ENCODE results near the gene PLK5.
A peak's percentile ranks its signal among the peaks of the same experiment; 100 is the strongest.
"Not testable (repeated sequence)": the region's sequence is repeated elsewhere in the genome, so short reads cannot be mapped to it uniquely, and the experiment has no call there.

PLK5 gene

DNA sequence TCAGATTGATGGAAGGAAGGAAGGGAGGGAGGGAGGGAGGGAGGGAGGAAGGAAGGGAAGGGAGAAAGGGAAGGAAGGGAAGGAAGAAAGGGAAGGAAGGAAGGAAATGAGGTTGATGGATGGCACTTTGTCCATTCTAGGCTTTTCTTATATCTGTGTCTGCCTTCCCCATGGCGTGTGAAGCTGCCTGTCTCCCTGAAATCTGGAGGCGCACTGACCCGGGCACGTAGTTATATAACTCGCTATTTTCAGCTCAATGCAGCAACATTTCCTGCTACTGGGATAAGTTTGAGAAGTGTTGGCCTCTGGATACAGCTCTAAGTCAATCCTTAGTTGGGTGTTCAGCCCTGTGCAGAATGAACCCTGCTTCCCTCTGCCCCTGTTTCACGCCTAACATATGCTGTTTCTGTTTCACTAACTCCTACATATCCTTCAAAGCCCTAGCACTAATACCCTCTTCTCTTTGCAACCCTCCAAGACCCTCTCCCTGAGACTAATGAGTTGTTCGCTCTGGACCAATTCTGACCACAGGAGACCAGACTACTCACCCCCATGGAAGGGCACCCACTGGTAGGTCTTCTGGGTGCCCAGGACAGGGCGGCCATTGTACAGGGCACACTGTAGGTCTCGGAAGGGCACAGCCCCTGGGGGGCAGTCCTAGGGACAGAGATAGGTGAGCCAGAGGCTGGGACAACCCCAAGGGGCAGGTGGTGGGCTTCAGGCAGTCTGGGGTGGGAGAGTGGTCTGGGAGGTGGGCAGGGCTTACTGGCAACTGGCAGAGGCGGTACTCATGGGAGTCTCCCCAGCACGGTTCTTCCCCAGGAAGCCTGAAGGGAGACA lies 14.1 kb upstream of the PLK5 start:
- no peak for DNase-seq

DNA sequence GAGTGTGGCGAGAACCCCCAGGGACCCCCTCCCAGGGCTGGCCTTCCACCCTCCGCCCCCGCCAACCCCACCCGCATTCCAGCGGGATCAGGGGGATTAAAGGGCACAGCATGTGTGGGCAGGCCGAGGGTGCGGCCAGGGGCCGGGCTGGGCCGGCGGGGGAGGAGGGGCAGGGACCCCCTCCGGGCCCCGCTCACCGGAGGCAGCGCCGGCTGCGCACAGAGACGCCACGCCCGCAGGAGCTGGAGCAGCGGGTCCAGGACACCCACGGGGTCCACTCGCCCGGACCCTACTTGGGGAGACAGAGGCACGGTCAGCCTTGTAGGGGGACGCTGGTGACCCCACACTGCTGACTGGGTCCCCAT lies 13.5 kb upstream of the PLK5 start:
- no peak for DNase-seq

DNA sequence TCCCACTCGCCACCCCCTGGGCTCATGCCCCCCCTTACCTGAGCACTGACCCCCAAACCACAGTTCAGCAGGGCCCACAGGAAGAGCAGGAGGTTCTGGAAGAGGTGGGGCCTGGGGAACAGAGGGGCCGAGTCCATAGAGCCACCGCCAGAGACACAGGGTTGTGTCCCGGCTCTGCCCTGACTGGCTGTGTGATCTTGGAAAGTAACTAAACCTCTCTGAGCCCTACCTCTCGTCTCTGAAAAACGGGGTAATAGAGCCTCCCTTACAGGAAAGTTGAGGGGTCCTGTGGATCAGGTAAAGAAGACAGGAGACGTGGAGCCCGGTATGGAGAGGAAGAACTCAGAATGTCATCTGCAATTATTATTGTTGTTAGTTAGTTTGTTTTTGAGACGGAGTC lies 13.1 kb upstream of the PLK5 start:
- DNase-seq, result no peak

DNA sequence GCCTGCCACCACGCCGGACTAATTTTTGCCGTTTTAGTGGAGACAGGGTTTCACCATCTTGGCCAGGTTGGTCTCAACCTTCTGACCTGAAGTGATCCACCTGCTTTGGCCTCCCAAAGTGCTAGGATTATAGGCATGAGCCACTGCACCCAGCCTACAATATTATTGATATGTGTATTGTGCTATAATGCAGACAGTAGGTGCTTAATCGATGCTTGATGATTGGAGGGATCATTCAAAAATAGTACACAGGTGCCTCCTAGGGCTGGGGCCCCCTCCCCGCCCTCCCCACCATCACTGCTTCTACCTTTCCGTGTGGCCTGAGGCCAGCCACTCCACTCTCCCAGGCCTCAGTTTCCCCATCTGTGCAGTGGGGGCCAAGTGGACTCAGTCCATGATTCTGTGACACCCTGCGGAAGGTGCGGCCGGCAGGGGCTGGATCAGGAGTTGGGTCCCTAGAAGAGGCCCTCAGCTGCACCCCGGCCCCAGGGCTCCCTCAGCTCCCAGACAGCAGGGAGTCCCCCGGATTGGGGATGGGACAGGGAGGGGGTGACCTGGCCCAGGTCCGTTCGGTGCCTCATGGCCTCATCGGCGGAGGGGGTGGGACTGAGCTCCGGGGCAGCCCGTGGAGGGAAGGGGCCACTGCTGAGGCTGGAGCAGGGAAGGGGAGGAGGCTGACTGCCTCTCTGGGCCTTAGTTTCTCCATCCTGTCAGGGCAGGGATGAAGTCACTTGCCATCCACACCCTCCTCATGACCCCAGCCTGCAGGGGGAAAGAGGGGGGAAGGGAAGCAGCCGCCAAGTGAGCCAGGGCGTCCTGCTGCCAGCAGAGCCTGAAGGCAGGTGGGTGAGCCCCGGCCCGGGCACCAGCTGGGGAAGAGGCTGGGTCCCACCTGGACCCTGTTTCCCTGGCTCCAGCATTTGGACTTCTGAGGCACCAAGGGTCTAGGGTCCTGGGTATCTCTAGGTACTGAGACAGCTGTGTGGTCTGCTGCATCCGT lies 12.3 kb upstream of the PLK5 start:
- no peak for DNase-seq

DNA sequence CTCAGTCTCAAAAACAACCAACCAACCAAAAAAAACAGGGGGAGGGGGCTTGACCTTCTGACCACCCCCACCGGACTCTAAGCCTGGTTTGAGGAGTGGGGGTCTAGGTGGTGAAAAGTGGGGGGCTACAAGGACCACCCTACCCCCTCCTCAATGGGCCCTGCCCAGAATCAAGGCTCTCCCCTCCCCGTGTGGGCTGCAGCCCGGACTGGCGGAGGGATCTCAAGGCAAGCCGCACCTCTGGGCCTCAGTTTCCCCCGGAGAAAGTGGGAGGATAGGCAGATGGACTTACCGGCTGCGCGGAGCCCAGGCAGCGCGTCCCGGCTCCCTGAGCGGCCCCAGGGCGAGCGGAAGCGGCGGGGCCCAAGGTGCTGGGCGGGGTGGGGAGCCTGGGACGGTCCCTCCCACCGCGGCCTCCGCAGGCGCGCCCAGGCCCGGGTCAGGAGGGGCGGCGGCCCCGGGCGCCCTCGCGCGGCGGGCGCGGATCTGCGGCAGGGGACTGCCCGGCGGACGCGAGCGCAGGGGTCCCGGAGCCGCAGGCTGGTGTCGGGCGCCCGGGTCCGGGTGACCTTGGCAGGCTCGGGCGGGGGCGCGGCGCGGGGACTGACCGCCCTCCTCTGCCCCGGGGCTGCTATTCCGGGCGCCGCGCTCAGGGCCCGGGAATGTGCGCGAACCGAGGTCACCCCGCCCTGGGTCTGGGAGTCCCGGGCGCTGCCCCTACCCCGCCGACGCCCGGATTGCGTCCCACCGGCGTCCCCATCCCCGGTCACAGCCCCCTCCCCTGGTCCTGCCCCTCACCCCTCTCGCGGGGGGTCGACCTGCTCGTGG lies 11.0 kb upstream of the PLK5 start, which contains the start of gene ADAMTSL5:
Gene ADAMTSL5 (minus strand): TSS at position 349 of the 828 bp plus-strand sequence. CDS start 2,076 bp downstream, outside the sequence.
- peak; percentile 88 for DNase-seq

DNA sequence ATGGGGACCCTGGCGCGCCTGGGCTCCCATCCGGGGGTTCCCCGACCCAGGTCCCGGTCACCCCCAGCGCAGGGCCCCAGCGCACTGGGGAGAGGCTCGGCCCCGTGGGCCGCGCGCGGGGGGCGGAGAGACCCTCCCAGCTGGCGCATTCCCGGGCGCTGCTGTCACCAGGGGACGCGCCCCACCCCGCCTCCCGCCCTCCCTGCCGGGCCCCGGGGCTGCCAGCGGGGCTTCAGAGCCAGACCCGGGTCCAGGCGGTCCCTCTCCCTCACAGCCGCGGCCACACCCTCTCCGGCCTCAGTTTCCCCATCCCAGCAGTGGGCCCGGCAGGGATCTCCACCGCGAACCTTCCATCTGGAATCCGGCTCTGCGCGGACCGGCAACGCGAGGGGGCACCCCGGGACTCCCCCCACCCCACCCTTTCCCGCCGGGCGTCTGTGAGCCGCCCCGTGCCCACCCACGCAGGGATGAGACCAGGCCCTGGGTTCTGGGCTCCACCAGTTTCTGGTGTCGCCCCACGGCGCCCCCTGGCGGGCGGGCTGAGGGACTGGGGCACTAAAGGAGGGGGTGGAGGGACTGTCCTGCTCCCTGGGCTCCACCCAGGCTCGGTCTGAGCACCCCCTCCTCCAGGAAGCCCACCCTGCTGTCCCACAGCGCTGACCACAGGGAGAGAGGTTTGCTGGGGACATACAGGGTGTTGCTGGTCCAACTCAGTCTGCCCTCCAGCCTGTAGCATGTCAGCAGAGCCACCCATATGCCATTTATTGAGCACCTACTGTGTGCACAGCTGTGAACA lies 10.2 kb upstream of the PLK5 start:
- DNase-seq, result peak; percentile 90

DNA sequence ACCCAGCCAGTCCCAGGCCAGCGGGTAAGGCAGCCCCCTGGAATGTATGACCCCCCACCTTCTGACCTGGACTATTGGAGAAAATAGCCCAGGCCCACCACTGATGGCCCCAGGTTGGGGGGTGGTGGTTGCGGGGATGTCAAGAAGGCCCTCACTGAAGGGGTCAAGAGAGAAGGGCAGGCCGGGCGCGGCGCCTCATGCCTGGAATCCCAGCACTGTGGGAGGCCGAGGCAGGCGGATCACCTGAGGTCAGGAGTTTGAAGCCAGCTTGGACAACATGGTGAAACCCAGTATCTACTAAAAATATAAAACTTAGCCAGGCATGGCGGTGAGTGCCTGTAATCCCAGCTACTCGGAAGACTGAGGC lies 9.6 kb upstream of the PLK5 start:
- DNase-seq, result no peak

DNA sequence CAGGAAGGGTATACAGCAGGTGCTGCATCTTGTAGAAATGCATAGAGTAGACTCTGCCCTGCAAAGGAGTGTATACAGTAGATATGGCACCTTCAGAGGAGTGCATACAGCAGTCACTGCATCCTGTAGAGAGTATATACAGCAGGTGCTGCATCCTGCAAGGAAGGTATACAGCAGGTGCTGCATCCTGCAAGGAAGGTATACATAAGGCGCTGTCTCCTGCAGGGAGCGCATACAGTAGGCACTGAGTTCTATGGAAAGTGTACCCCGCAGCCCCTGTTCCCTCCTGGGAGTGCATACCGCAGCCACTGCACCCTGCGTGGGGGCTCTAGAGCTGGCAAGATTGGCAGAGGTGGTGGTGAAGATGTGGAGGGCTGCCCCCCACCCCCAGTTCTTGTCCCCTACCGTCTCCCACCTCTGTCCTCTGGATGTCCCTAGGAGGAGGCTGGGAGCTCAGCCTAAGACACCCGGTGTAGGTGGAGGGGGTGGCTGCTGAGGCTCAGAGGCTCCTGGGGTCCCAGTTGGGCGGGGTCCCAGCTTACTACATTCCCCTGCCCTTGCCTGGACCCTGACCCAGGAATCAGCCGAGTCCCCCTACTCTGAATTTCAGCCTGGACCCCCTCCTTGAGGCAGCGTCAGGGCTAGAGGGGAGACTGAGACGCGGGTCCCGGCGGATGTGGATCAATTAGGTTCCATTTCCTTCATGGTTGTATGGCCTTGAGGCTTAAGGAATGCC lies 8.7 kb upstream of the PLK5 start:
- no peak for DNase-seq

DNA sequence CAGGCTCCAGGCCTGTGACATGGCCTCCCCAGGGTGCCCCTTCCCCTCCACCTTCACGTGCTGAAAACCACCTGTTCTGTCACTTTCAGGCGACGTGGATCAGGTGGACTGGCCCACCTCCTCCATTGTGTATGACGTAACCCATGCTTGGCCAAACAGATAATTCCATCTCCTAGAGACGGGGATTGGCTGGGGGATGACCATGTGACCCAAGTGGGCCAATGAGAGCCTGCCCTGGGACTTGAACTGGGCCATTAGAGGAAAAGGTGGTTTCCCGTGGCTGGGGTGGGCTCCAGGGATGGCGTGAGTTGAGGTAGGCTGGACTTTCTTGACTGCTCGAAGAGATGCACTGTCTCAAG lies 7.5 kb upstream of the PLK5 start:
- no peak for DNase-seq

DNA sequence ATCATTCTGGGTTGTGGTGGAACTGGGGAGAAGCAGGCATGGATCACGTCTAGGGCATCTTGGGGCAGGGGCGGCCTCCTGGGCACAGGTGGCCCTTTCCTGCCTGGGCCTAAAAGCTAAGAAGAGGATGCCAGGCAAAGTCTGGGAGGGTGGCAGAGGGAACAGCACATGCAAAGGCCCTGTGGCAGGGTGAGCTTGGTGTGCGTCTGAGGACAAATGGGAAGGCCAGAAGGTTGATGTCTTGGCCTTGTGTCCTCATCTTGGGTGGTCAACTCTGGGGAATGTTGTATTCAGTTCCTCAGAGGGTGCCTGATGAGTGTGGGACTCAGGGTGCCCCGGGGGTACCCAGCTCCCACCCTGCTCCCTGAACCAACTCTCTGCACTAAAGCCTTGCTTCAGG lies 5.4 kb upstream of the PLK5 start:
- no peak for DNase-seq

DNA sequence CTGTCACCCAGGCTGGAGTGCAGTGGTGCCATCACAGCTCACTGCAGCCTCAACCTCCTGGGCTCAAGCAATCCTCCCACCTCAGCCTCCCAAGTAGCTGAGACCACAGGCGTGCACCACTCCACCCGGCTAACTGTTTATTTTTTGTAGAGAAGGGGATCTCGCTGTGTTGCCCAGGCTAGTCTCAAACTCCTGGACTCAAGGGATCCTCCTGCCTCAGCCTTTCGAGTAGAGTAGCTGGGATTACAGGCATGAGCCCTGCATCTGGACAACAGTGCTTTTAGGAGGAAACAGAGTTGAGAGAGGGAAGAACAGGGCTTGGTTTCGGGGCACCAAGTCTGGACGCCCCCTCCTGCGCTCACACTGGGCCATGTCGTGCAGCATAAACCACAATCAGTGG lies 4.1 kb upstream of the PLK5 start:
- not testable (repeated sequence) for DNase-seq

DNA sequence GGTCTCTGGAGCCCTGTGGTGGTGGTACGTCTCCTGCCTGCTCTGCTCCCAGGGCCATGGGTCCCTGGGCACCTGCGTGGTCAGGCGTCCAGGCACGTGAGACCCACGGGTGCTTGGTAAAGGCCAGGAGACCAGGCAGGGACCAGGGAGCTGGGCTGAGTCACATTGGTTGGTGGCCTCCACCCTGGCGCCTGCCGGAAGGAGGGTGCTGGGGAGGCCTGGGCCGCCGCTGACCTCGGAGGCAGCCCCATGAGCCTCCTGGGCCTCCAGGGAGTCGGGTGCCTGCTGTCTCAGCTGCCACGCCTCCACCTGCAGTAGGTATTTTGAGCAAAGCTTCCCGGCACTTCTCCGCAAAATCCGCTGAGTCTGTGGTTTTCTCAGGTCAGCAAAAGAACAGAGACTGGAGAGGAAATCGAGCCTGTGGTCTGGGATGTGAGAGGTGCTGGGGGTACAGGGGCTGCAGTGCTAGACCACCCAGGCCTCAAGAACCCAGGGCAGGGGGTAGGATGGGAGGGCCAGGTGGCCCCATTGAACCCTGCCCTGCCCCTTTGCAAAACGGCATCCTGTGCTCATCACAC lies 3.6 kb upstream of the PLK5 start:
- no peak for DNase-seq

DNA sequence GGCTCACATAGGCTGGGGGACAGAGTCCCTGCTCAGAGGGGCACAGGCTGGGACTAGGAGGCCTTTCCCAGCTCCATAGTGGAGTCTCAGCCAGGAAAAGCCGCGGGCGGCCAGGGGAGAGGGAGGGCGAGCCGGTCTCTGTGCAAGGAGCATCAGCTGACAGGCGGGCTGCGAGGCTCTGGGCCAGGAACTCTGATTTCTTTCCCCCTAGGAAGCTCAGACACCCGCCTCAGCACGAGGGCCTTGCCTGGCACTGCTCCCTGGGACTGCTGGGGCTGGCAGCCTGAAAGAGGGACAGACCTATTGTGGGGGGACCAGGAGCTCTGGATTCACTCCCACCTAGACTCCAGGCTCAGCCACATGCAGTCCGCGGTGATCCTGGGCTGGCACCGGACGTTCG lies 2.2 kb upstream of the PLK5 start:
- DNase-seq, result no peak

DNA sequence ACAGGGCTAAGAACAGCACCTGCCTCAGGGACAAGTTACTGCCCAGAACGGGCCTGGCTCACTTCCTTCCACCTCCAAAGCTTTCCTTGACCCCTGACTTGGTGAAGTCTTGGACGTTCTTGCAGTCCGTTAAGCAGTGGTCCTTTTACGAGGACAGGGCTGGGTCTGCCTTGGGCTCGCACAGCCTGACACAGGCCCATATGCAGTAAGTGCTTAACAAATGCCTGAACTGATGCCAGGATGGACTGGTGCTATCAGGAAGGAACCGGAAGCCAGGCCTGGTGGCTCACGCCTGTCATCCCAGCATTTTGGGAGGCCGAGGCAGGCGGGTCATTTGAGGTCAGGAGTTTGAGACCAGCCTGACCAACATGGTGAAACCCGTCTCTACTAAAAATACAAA lies 1.8 kb upstream of the PLK5 start:
- DNase-seq, result no peak

DNA sequence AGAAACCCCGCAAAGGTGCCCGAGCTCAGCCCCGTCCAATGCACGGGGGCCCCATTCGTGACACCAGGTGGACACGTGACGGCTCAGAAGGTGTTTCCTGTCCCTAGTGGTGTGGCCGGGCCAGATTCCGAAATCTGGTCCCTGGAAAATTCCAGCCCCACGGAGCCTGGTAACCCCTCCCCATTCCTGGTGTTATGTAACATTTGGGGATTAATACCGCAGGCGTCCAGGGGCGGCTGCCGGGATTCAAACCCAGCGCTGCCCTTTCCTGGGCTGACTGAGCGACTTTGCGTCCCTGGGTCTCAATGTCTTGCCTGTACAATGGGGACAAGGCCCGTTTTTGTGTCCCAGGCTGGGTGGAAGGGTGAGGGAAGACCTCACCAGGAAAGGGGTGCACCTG lies 1.0 kb upstream of the PLK5 start:
- DNase-seq, result no peak

DNA sequence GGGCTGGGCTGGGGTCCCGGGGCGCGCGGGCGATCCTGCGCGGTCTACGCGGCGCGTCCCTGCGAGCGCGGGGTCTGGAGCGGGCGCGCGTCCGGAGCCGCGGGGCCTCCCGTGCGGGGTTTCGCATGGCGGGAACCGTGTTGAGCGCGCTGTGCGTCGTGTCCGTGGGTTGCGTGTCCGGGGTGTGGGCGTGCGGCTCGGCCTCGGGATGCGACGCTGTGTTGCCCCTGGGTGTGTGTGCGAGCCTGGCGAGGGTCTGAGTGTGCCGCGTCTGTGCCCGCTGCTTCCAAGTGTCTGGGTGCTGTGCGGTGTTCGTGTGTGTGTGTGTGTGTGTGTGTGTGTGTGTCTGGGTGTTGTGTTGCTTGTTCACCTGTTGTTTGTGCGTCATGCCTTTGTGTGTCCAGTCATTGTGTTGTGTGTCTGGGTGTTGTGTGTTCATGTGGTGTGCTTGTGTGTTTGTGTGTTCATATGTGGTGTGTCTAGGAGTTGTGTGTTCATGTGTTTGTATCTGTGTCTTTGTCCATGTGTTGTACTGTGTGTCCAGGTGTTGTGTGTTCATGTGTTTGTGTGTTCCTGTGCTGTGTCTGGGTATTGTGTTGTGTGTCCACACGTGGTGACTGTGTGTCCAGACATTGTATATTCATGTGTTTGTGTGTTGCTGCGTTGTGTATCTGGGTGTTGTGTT lies 552 bp downstream of the PLK5 start:
- DNase-seq, result no peak

DNA sequence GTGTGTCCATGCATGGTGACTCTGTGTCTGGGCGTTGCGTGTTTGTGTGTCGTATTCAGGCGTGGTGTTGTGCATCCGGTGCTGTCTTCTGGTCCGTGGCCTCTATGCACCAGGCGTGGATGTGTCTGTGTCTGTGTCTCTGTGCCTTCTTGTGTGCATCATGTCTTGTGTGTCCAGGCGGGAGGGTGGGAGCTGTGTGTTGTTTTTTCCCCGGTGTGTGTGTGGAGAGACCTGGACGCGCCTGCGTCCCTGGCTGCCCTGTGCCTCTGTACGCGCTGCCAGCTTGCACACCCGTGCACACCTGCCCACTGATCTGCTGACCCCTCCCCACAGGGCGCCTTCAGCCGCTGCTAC lies 1.1 kb downstream of the PLK5 start:
- DNase-seq, result no peak

DNA sequence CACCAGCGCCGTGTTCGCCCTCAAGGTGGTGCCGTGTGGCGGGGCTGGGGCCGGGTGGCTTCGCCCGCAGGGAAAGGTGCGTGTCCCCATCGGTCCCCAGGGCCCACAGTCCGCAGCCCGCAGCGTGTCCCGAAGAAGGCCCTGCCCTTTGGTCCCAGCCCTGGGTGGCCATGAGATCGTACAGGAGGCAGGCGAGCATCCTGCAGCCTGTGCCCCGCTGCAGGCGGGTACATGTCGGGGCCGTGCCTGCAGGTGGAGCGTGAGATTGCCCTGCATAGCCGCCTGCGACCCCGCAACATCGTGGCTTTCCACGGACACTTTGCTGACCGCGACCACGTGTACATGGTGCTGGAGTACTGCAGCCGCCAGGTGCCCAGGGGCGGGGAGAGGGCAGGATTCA lies 1.5 kb downstream of the PLK5 start:
- no peak for DNase-seq

DNA sequence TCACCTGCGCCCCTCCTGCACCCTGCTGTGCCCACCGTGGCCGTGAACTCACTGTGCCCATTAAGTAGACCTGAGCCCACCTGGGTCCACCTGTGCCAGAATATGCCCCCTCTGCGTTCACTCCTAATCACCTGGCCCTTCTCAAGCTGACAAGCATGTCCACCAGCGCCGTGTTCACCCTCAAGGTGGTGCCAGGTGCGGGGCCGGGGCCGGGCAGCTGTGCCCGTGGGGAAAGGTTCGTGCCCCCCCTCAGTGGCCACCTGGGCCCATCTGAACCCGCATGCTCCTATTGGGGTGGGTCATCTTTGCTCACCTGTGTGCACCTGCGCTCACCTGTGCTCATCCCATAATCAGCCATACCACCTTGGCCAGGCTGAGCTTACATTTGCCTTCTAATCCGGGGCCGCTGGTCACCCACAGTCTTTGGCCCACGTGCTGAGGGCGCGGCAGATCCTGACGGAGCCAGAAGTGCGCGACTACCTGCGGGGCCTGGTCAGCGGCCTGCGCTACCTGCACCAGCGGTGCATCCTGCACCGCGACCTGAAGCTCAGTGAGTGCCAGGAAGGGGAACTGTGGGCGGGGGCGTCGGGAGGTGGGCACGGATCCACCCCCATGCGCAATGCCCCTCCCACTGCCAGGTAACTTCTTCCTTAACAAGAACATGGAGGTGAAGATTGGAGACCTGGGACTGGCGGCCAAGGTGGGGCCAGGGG lies 2.3 kb downstream of the PLK5 start:
- no peak for DNase-seq
